ENCODE measurements around the gene BDNF. TPM values are rescaled to one million over a fixed set of nuclear protein-coding genes. Genes with fewer than 3 reads are reported as not detected.
"Not testable (repeated sequence)": the region's sequence is repeated elsewhere in the genome, so short reads cannot be mapped to it uniquely, and the experiment has no call there.

Gene BDNF
- total and polyA plus RNA-seq, 2 experiments from 2014 or later, result 5.1 to 5.2 TPM

DNA sequence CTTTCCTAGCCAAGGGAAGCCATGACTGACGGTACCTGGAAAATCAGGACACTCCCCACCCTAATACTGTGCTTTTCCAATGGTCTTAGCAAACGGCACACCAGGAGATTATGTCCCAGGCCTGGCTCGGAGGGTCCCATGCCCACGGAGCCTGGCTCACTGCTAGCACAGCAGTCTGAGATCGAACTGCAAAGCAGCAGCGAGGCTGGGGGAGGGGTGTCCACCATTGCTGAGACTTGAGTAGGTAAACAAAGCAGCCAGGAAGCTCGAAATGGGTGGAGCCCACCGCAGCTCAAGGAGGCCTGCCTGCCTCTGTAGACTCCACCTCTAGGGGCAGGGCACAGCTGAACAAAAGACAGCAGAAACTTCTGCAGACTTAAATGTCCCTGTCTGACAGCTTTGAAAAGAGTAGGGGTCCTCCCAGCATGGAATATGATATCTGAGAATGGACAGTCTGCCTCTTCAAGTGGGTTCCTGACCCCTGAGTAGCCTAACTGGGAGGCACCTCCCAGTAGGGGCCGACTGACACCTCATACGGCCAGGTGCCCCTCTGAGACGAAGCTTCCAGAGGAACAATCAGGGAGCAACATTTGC, 34.6 kb downstream of the BDNF start:
- H3K27me3 Mint-ChIP-seq (ENCODE audit: insufficient read depth, low read depth, poor library complexity); H3K27ac Mint-ChIP-seq; H3K27me3 ChIP-seq (ENCODE audit: insufficient read depth); H3F3A ChIP-seq (replicated peaks; ENCODE audit: low read depth); H3K36me3 ChIP-seq (ENCODE audit: insufficient read depth); H4K20me1 ChIP-seq (replicated peaks; ENCODE audit: insufficient read depth); H3K9me2 ChIP-seq (ENCODE audit: insufficient read depth); H3K4me3 Mint-ChIP-seq; ATAC-seq; H2AFZ ChIP-seq; H3K4me1 Mint-ChIP-seq; H3K27ac ChIP-seq (ENCODE audit: low read depth): not testable (repeated sequence)
- Histone ChIP-seq H3K4me2 (peak overlapping the region; percentile 78), H3K4me1 (ENCODE audit: insufficient read depth) (peaks cover 15% of the 10 kb centered on the region), H3K4me3 (peak overlapping the region; percentile 45), H3K79me2 (replicated peaks; ENCODE audit: insufficient read depth) (peaks cover 32% of the 10 kb centered on the region)
- Mint-ChIP-seq H3K36me3 (ENCODE audit: low read depth) (peaks cover 50% of the 10 kb centered on the region), H3K9me3 (peaks cover 41% of the 10 kb centered on the region)
- TF ChIP-seq, protein P1, sequence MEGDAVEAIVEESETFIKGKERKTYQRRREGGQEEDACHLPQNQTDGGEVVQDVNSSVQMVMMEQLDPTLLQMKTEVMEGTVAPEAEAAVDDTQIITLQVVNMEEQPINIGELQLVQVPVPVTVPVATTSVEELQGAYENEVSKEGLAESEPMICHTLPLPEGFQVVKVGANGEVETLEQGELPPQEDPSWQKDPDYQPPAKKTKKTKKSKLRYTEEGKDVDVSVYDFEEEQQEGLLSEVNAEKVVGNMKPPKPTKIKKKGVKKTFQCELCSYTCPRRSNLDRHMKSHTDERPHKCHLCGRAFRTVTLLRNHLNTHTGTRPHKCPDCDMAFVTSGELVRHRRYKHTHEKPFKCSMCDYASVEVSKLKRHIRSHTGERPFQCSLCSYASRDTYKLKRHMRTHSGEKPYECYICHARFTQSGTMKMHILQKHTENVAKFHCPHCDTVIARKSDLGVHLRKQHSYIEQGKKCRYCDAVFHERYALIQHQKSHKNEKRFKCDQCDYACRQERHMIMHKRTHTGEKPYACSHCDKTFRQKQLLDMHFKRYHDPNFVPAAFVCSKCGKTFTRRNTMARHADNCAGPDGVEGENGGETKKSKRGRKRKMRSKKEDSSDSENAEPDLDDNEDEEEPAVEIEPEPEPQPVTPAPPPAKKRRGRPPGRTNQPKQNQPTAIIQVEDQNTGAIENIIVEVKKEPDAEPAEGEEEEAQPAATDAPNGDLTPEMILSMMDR (conservative IDR thresholded peaks at IDR 0.05; ENCODE audit: low read depth in 2 of 2), result peak in 1 of 2 experiments; percentile 30; a peak in 1 of 4 replicates
- TF ChIP-seq POLR2AphosphoS5 (IDR thresholded peaks at IDR 0.05; ENCODE audit: low read depth), result 0 out of 2 replicates have a peak, but pooled peaks have one; percentile 15
- peak; percentile 22 for DNase-seq (ENCODE audit: low spot score)

DNA sequence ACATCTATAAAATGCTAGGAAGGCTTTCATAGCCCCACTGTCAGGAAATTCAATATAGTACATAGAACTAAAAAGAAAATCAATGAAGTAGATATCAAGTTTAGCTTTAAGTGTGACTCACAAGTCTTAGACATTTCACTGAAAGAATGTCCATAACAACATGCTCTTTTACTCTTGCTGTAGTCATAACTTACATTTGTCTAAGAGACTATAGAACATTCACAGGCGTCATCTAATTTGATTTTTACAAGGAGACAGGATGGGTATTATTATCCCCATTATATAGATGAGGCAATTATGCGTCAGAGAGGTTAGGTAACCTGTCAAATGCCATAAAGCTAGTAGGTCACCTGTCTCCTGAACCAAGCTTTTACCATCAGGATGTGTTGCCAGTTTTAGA, 36.9 kb downstream of the BDNF start:
- Mint-ChIP-seq H3K27ac (no peak overlapping the region), H3K9me3 (peaks cover 24% of the 10 kb centered on the region), H3K4me1 (peaks cover 15% of the 10 kb centered on the region; the same call in 2 of the 3 replicates), H3K4me3 (no peak overlapping the region), H3K27me3 (ENCODE audit: insufficient read depth, low read depth, poor library complexity) (peaks cover 2% of the 10 kb centered on the region), H3K36me3 (ENCODE audit: low read depth) (peaks cover 46% of the 10 kb centered on the region)
- ATAC-seq (no peak), DNase-seq (ENCODE audit: low spot score) (no peak)
- H3K4me3 ChIP-seq, result no peak overlapping the region
- peaks cover 21% of the 10 kb centered on the region for H3K4me1 ChIP-seq (ENCODE audit: insufficient read depth)
- H3F3A ChIP-seq (replicated peaks; ENCODE audit: low read depth), result no peaks in the 10 kb centered on the region
- H3K4me2 ChIP-seq, result no peak overlapping the region
- H3K27me3 ChIP-seq (ENCODE audit: insufficient read depth), result no peaks in the 10 kb centered on the region
- H2AFZ ChIP-seq, result no peak overlapping the region
- no peaks in the 10 kb centered on the region for H4K20me1 ChIP-seq (replicated peaks; ENCODE audit: insufficient read depth)
- no peak for TF ChIP-seq CREB1 (CRISPR knock-in tag; IDR thresholded peaks at IDR 0.05; ENCODE audit: low read depth)
- TF ChIP-seq, protein P1 (conservative IDR thresholded peaks at IDR 0.05; ENCODE audit: low read depth in 2 of 2), result no peak
- TF ChIP-seq EZH2phosphoT487 (IDR thresholded peaks at IDR 0.05; ENCODE audit: unreplicated experiment), result no peak
- TF ChIP-seq JUNB (IDR thresholded peaks at IDR 0.05; ENCODE audit: unreplicated experiment), result no peak
- TF ChIP-seq ZNF331 (CRISPR knock-in tag; IDR thresholded peaks at IDR 0.05; ENCODE audit: low read depth), result no peak
- peaks cover 17% of the 10 kb centered on the region; the same call in 1 of the 2 replicates for H3K79me2 ChIP-seq (replicated peaks; ENCODE audit: insufficient read depth)
- no peaks in the 10 kb centered on the region for H3K36me3 ChIP-seq (ENCODE audit: insufficient read depth)
- peaks cover 5% of the 10 kb centered on the region; the same call in 1 of the 2 replicates for H3K9me2 ChIP-seq (ENCODE audit: insufficient read depth)
- no peak overlapping the region for H3K27ac ChIP-seq (ENCODE audit: low read depth)

Measured in GM23338 (cell line).